Kidney glomerular epithelial cell (primary cell): ENCODE results near the gene WDR87.
A peak's percentile ranks its signal among the peaks of the same experiment; 100 is the strongest.
"Not testable (repeated sequence)": the region's sequence is repeated elsewhere in the genome, so short reads cannot be mapped to it uniquely, and the experiment has no call there.

Source experiments
- DNase-seq: peaks from one replicate; lab custom pipeline; 2025; lab: John Stamatoyannopoulos, UW

Gene WDR87

GRCh38 chr19:37877147-37877546, 29.2 kb downstream of the WDR87 start:
- no peak for DNase-seq

GRCh38 chr19:37876032-37876431, 30.4 kb downstream of the WDR87 start:
- DNase-seq = no peak

- no peak for DNase-seq
These were observed 31.6 kb downstream of the WDR87 start for GRCh38 chr19:37874784-37875183.

GRCh38 chr19:37872383-37872782, 34.0 kb downstream of the WDR87 start:
- no peak for DNase-seq

- DNase-seq = no peak
These were observed 36.5 kb downstream of the WDR87 start for GRCh38 chr19:37869766-37870340.

- no peak for DNase-seq
These were observed 38.6 kb downstream of the WDR87 start for GRCh38 chr19:37867831-37868230.

- not testable (repeated sequence) for DNase-seq
These were observed 40.5 kb downstream of the WDR87 start for GRCh38 chr19:37865930-37866329.

GRCh38 chr19:37864501-37864900, 41.9 kb downstream of the WDR87 start:
- DNase-seq = no peak

GRCh38 chr19:37855098-37855497, 51.3 kb downstream of the WDR87 start:
- DNase-seq = peak; percentile 3

- no peak for DNase-seq
These were observed 60.5 kb downstream of the WDR87 start for GRCh38 chr19:37845932-37846331.
